B cell (primary cell): ENCODE results near the gene GALNT10. TPM values are rescaled to one million over a fixed set of nuclear protein-coding genes. Genes with fewer than 3 reads are reported as not detected.

Experiments
- ATAC-seq: fragments of 200-7000 bp; cut with Tn5 transposase; one replicate; pipeline ENCODE4 v1.10.0; 2021; ENCODE audit warnings: low read depth, mild to moderate bottlenecking, moderate number of reproducible peaks, moderate library complexity
- CTCF ChIA-PET: fragments of 350-600 bp; sonication (Branson Sonifier 250); formaldehyde crosslinking; loops from one replicate; lab custom pipeline; 2021; ENCODE audit warnings: antibody characterized with exemption, inconsistent platforms; lab: Charles Lee
- POLR2A ChIA-PET: fragments of 350-600 bp; sonication (Branson Sonifier 250); formaldehyde crosslinking; loops from one replicate; lab custom pipeline; 2021; ENCODE audit warnings: antibody characterized with exemption; lab: Charles Lee
- DNase-seq: peaks from one replicate; pipeline ENCODE4 v3.0.0; 2013
- H2AFZ ChIP-seq: 2 replicates; pipeline ENCODE4 v1.6.1; 2012; ENCODE audit warnings: mild to moderate bottlenecking, low read depth, low read length; ENCODE audit not compliant: insufficient read depth, poor library complexity, severe bottlenecking
- H3K27ac ChIP-seq, 2 donors: 1 replicate in 1 of 2; 2 replicates in 1 of 2; pipeline ENCODE4 v1.5.1; 2012 to 2013; ENCODE audit warnings: low read length in 2 of 2, mild to moderate bottlenecking in 2 of 2, moderate library complexity in 1 of 2
- H3K27me3 ChIP-seq, 4 experiments: fragments of 200-600 bp in 1 of 4; sonication (generic) in 1 of 4; replicated peaks in 1 of 4; 1 replicate in 2 of 4; 2 replicates in 2 of 4; pipeline versions ENCODE4 v1.6.1 to v1.7.0; 2013 to 2016; ENCODE audit warnings: low read length in 3 of 4, mild to moderate bottlenecking in 2 of 4, mixed read lengths in 1 of 4, moderate library complexity in 1 of 4; ENCODE audit not compliant: insufficient read depth in 4 of 4, control insufficient read depth in 3 of 4; ENCODE audit errors: control extremely low read depth in 1 of 4
- H3K36me3 ChIP-seq, 2 experiments: replicated peaks in 1 of 2; 1 replicate in 1 of 2; 2 replicates in 1 of 2; pipeline versions ENCODE4 v1.6.1 to v1.7.1; 2013; ENCODE audit warnings: low read length in 1 of 2; ENCODE audit not compliant: insufficient read depth in 2 of 2, control insufficient read depth in 1 of 2; ENCODE audit errors: control extremely low read depth in 1 of 2, extremely low read depth in 1 of 2
- H3K4me1 ChIP-seq, 2 donors: fragments of 200-600 bp in 1 of 2; sonication (generic) in 1 of 2; 1 replicate in 1 of 2; 2 replicates in 1 of 2; pipeline versions ENCODE4 v1.5.1 to v1.6.1; 2013 to 2017; ENCODE audit warnings: low read length in 2 of 2; ENCODE audit not compliant: control insufficient read depth in 2 of 2, insufficient read depth in 2 of 2
- H3K4me2 ChIP-seq: replicated peaks from 2 replicates; pipeline ENCODE3; 2012; ENCODE audit warnings: mild to moderate bottlenecking, low read depth, low read length; ENCODE audit not compliant: poor library complexity, severe bottlenecking
- H3K4me3 ChIP-seq, 5 experiments: fragments of 200-600 bp in 1 of 5; sonication (generic) in 1 of 5; 1 replicate in 3 of 5; 2 replicates in 2 of 5; pipeline versions ENCODE4 v1.5.1 to v1.7.0; 2011 to 2016; ENCODE audit warnings: low read length in 4 of 5, mild to moderate bottlenecking in 4 of 5, low read depth in 2 of 5, control low read depth in 1 of 5, moderate library complexity in 1 of 5; ENCODE audit not compliant: insufficient read depth in 1 of 5; ENCODE audit errors: control extremely low read depth in 1 of 5, extremely low read depth in 1 of 5
- H3K79me2 ChIP-seq: fragments of 200-600 bp; sonication (generic); one replicate; pipeline ENCODE4 v1.6.0; 2016; ENCODE audit warnings: low read length; ENCODE audit not compliant: control insufficient read depth, insufficient read depth
- H3K9ac ChIP-seq: fragments of 200-600 bp; sonication (generic); 2 replicates; pipeline ENCODE4 v1.6.1; 2017; ENCODE audit warnings: mild to moderate bottlenecking, low read length, moderate library complexity
- H3K9me3 ChIP-seq, 3 donors: one replicate each; pipeline versions ENCODE4 v1.6.1 to v1.7.1; 2013; ENCODE audit warnings: low read length in 2 of 3; ENCODE audit not compliant: control insufficient read depth in 2 of 3, insufficient read depth in 1 of 3; ENCODE audit errors: control extremely low read depth in 1 of 3
- H4K20me1 ChIP-seq: 2 replicates; pipeline ENCODE4 v1.6.0; 2012; ENCODE audit warnings: mild to moderate bottlenecking, low read length; ENCODE audit not compliant: insufficient read depth, control insufficient read depth, poor library complexity, severe bottlenecking
- H3K27ac Mint-ChIP-seq: one replicate; pipeline ENCODE4 v1.8.0; 2021; ENCODE audit warnings: mixed read lengths
- H3K27me3 Mint-ChIP-seq: one replicate; pipeline ENCODE4 v1.8.0; 2021; ENCODE audit warnings: mixed read lengths
- H3K4me1 Mint-ChIP-seq: one replicate; pipeline ENCODE4 v1.8.0; 2021; ENCODE audit warnings: mixed read lengths
- H3K4me3 Mint-ChIP-seq: one replicate; pipeline ENCODE4 v1.8.0; 2021; ENCODE audit warnings: mixed read lengths
- H3K9me3 Mint-ChIP-seq: one replicate; pipeline ENCODE4 v1.8.0; 2022; ENCODE audit warnings: mixed read lengths; ENCODE audit not compliant: insufficient read depth
- CTCF ChIP-seq: fragments of 200-600 bp; IDR thresholded peaks from one replicate; pipeline ENCODE4 v1.8.0; 2022; ENCODE audit warnings: antibody characterized with exemption, mild to moderate bottlenecking
- EZH2 ChIP-seq: IDR thresholded peaks from 2 replicates; pipeline ENCODE4 v1.6.1; 2012; ENCODE audit warnings: borderline replicate concordance, low read depth, mild to moderate bottlenecking, moderate library complexity, low read length; ENCODE audit not compliant: insufficient read depth, poor library complexity, severe bottlenecking
- WGBS: methylation state at CpG from one replicate; pipeline ENCODE4 v1.1.5; 2013; ENCODE audit warnings: missing lambda C conversion rate; ENCODE audit not compliant: insufficient coverage; 5-methylcytosine and 5-hydroxymethylcytosine counted together
- intact Hi-C: fragments of 100-400 bp; cut with micrococcal nuclease; formaldehyde crosslinking; loops from one replicate; pipeline ENCODE4 v1.10.0; 2022
- polyA plus RNA-seq: library from polyadenylated mRNA; depleted of rRNA; stranded (reverse); fragments of >200 nt; gene quantifications from 2 replicates; pipeline ENCODE4 v1.2.3, GENCODE V29; 2012
- total RNA-seq, 2 donors: library from RNA; stranded (reverse); fragments of 120-200 nt in 1 of 2; gene quantifications; 1 replicate in 1 of 2; 2 replicates in 1 of 2; pipeline versions ENCODE4 v1.2.3 to v1.2.4, GENCODE V29; 2013 to 2022

The GALNT10 gene
- total and polyA plus RNA-seq, 2 donors (not counting 1 experiment from before 2014, with no cell fraction given) = 27.7 to 42.8 TPM

GRCh38 chr5:154157483-154158378 is 32.8 kb upstream of the GALNT10 start:
- no peak overlapping the region for H3K27ac Mint-ChIP-seq
- H3K36me3 ChIP-seq = no peaks in the 10 kb centered on the region

More at GRCh38 chr5:154157483-154158378, 32.8 kb upstream of the GALNT10 start:
- intact Hi-C loops = no loop called here
- H3K27ac ChIP-seq = no peak overlapping the region
- TF ChIP-seq EZH2 = no peak
- peak; percentile 27 for TF ChIP-seq CTCF
- no peak overlapping the region for H3K4me3 ChIP-seq
- CTCF ChIA-PET = interaction anchor here (1.3 kb wide), 1 partner anchor 27 kb away, joined by 4 read pairs; no protein-coding TSS in a partner anchor
- no peaks in the 10 kb centered on the region for H3K4me1 ChIP-seq
- Mint-ChIP-seq H3K27me3 (peaks cover 45% of the 10 kb centered on the region), H3K4me1 (no peaks in the 10 kb centered on the region), H3K4me3 (no peak overlapping the region), H3K9me3 (no peaks in the 10 kb centered on the region)
- 75% methylated on average over 4 of the region's 6 CpGs for WGBS
- H3K9me3 ChIP-seq = no peaks in the 10 kb centered on the region
- POLR2A ChIA-PET = no interaction called here
- ATAC-seq = no peak
- no peaks in the 10 kb centered on the region for H3K79me2 ChIP-seq
- no peak overlapping the region for H3K9ac ChIP-seq
- DNase-seq = no peak
- no peak overlapping the region for H2AFZ ChIP-seq
- peaks cover 0 to 24% (median 8%) of the 10 kb centered on the region in 4 experiments for H3K27me3 ChIP-seq
- no peaks in the 10 kb centered on the region for H4K20me1 ChIP-seq
- H3K4me2 ChIP-seq = no peak overlapping the region
